ENCODE results near the gene LENG1.
A peak's percentile ranks its signal among the peaks of the same experiment; 100 is the strongest.

The LENG1 gene

GRCh38 chr19:54159352-54160181 is at the start of gene LENG1 (continued):
- TF ChIP-seq ZNF394 (tag by site-specific recombination; IDR thresholded peaks at IDR 0.05; ENCODE audit: borderline replicate concordance) (no peak), ZNF701 (tag by site-specific recombination; IDR thresholded peaks at IDR 0.05) (no peak), ZSCAN23 (tag by site-specific recombination; IDR thresholded peaks at IDR 0.05) (no peak), ZNF837 (tag by site-specific recombination; IDR thresholded peaks at IDR 0.05) (no peak), ZNF354C (tag by site-specific recombination; IDR thresholded peaks at IDR 0.05; ENCODE audit: borderline replicate concordance, low read depth) (no peak), ZNF140 (tag by site-specific recombination; IDR thresholded peaks at IDR 0.05) (no peak), ZNF626 (tag by site-specific recombination; IDR thresholded peaks at IDR 0.05) (no peak), ZNF112 (tag by site-specific recombination; IDR thresholded peaks at IDR 0.05) (no peak), ZNF555 (tag by site-specific recombination; conservative IDR thresholded peaks at IDR 0.05) (no peak), ZNF16 (tag by site-specific recombination; IDR thresholded peaks at IDR 0.05; ENCODE audit: low read depth) (no peak), KLF9 (tag by site-specific recombination; IDR thresholded peaks at IDR 0.05; ENCODE audit: low read depth) (peak; percentile 33; the same call in 1 of the 2 replicates), OSR2 (tag by site-specific recombination; IDR thresholded peaks at IDR 0.05) (no peak), ZNF692 (tag by site-specific recombination; IDR thresholded peaks at IDR 0.05) (no peak), ZBTB21 (tag by site-specific recombination; IDR thresholded peaks at IDR 0.05) (no peak), ZBTB7A (tag by site-specific recombination; IDR thresholded peaks at IDR 0.05; ENCODE audit: low read depth) (no peak), ZNF501 (tag by site-specific recombination; IDR thresholded peaks at IDR 0.05) (no peak; the same call in 1 of the 2 replicates), ZBTB6 (tag by site-specific recombination; IDR thresholded peaks at IDR 0.05) (no peak), ZNF623 (tag by site-specific recombination; IDR thresholded peaks at IDR 0.05) (no peak), REST (tag by site-specific recombination; IDR thresholded peaks at IDR 0.05) (no peak), SETDB1 (IDR thresholded peaks at IDR 0.05; ENCODE audit: insufficient read length, low read length) (peak; percentile 20), ZNF341 (tag by site-specific recombination; IDR thresholded peaks at IDR 0.05; ENCODE audit: low read depth) (peak; percentile 90), ZNF521 (tag by site-specific recombination; IDR thresholded peaks at IDR 0.05) (no peak), ZFP41 (tag by site-specific recombination; IDR thresholded peaks at IDR 0.05; ENCODE audit: borderline replicate concordance) (no peak), ZNF138 (tag by site-specific recombination; IDR thresholded peaks at IDR 0.05; ENCODE audit: borderline replicate concordance) (no peak), ZNF37A (tag by site-specific recombination; IDR thresholded peaks at IDR 0.05) (no peak), HIC1 (tag by site-specific recombination; IDR thresholded peaks at IDR 0.05) (peak; percentile 99), ZNF114 (tag by site-specific recombination; IDR thresholded peaks at IDR 0.05) (no peak), FEZF1 (tag by site-specific recombination; IDR thresholded peaks at IDR 0.05) (no peak), ZNF530 (tag by site-specific recombination; IDR thresholded peaks at IDR 0.05; ENCODE audit: low read depth) (no peak), BCL11B (tag by site-specific recombination; IDR thresholded peaks at IDR 0.05; ENCODE audit: low read depth) (no peak)
